Measurements from ENCODE around the gene ADAMTS16. TPM values are rescaled to one million over a fixed set of nuclear protein-coding genes. Genes with fewer than 3 reads are reported as not detected.

Gene ADAMTS16
- total RNA-seq, 3 donors from 2014 or later: 0.15 to 1.3 (median 0.33) TPM

GRCh38 chr5:5235685-5236084, 95.6 kb downstream of the ADAMTS16 start:
- Histone ChIP-seq H3K27ac (no peak overlapping the region), H3K4me3 (no peak overlapping the region), H3K4me1 (no peaks in the 10 kb centered on the region), H3K36me3 (no peaks in the 10 kb centered on the region), H3K27me3 (no peaks in the 10 kb centered on the region), H3K9me3 (no peaks in the 10 kb centered on the region)
- intact Hi-C loops (cut with DNase I; ENCODE audit: low total_unique reads): no loop called here
- DNase-seq (ENCODE audit: low spot score in 2 of 2): no peak
- TF ChIP-seq POLR2A (IDR thresholded peaks at IDR 0.05) (no peak), POLR2AphosphoS5 (IDR thresholded peaks at IDR 0.05) (no peak), CTCF (IDR thresholded peaks at IDR 0.05) (no peak)

GRCh38 chr5:5239191-5239590, 99.1 kb downstream of the ADAMTS16 start:
- Histone ChIP-seq H3K4me3 (no peak overlapping the region), H3K27me3 (no peaks in the 10 kb centered on the region), H3K27ac (no peak overlapping the region), H3K36me3 (no peaks in the 10 kb centered on the region), H3K4me1 (no peaks in the 10 kb centered on the region), H3K9me3 (no peaks in the 10 kb centered on the region)
- DNase-seq (ENCODE audit: low spot score in 2 of 2): no peak
- TF ChIP-seq POLR2A (IDR thresholded peaks at IDR 0.05) (no peak), POLR2AphosphoS5 (IDR thresholded peaks at IDR 0.05) (no peak), CTCF (IDR thresholded peaks at IDR 0.05) (no peak)
- intact Hi-C loops (cut with DNase I; ENCODE audit: low total_unique reads): no loop called here

GRCh38 chr5:5240234-5240633, 100.1 kb downstream of the ADAMTS16 start:
- DNase-seq (ENCODE audit: low spot score in 2 of 2): no peak
- Histone ChIP-seq H3K9me3 (no peaks in the 10 kb centered on the region), H3K27ac (no peak overlapping the region), H3K4me3 (no peak overlapping the region), H3K36me3 (no peaks in the 10 kb centered on the region), H3K27me3 (no peaks in the 10 kb centered on the region), H3K4me1 (no peaks in the 10 kb centered on the region)
- intact Hi-C loops (cut with DNase I; ENCODE audit: low total_unique reads): no loop called here
- TF ChIP-seq CTCF (IDR thresholded peaks at IDR 0.05) (no peak), POLR2A (IDR thresholded peaks at IDR 0.05) (no peak), POLR2AphosphoS5 (IDR thresholded peaks at IDR 0.05) (no peak)

- TF ChIP-seq POLR2AphosphoS5 (IDR thresholded peaks at IDR 0.05) (no peak), POLR2A (IDR thresholded peaks at IDR 0.05) (no peak), CTCF (IDR thresholded peaks at IDR 0.05) (no peak)
- no peaks in the 10 kb centered on the region for H3K27me3 ChIP-seq
- no peaks in the 10 kb centered on the region for H3K36me3 ChIP-seq
- H3K27ac ChIP-seq: no peak overlapping the region
- no peaks in the 10 kb centered on the region for H3K4me1 ChIP-seq
- DNase-seq (ENCODE audit: low spot score in 2 of 2): no peak
- no peak overlapping the region for H3K4me3 ChIP-seq
- H3K9me3 ChIP-seq: no peaks in the 10 kb centered on the region
- intact Hi-C loops (cut with DNase I; ENCODE audit: low total_unique reads): no loop called here
Measured at GRCh38 chr5:5242056-5242455, 101.9 kb downstream of the ADAMTS16 start.

DNA sequence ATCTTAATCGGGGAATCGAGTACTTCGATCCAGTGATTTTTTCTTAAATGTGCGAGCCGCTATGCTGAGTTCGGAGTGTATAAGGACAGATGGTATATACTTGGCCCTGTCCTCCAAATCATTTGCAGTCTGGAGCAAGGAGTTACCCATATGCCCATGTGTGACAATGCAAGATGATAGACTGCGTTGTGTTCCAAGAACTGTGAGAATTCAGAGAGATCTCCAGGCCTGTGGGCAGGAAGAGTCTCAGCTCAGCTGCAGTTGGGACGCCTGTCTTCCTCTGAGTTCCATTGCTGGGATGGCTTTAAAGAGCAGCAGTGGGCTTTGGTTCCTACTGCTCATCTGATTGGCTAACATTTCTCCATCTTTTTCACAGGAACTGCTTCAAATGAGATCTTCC, 106.6 kb downstream of the ADAMTS16 start:
- DNase-seq (ENCODE audit: low spot score in 2 of 2): no peak
- Histone ChIP-seq H3K4me3 (no peak overlapping the region), H3K4me1 (no peaks in the 10 kb centered on the region), H3K27ac (no peak overlapping the region), H3K9me3 (no peaks in the 10 kb centered on the region), H3K36me3 (no peaks in the 10 kb centered on the region), H3K27me3 (no peaks in the 10 kb centered on the region)
- intact Hi-C loops (cut with DNase I; ENCODE audit: low total_unique reads): no loop called here
- TF ChIP-seq POLR2A (IDR thresholded peaks at IDR 0.05) (no peak), CTCF (IDR thresholded peaks at IDR 0.05) (no peak), POLR2AphosphoS5 (IDR thresholded peaks at IDR 0.05) (no peak)
